Loucy (cell line): Measurements from ENCODE around the gene FHIT.

Experiments
- H2AFZ ChIP-seq: fragments of 200-600 bp; sonication (generic); 2 replicates; pipeline ENCODE4 v1.6.0; 2016; ENCODE audit warnings: antibody characterized with exemption, mild to moderate bottlenecking, low read length, moderate library complexity
- H3F3A ChIP-seq: fragments of 200-600 bp; 2 replicates; pipeline ENCODE4 v1.6.0; 2016; ENCODE audit warnings: antibody characterized with exemption, low read depth, mild to moderate bottlenecking
- H3K27me3 ChIP-seq: fragments of 200-600 bp; sonication (generic); 2 replicates; pipeline ENCODE4 v1.6.1; 2014; ENCODE audit warnings: low read length, mild to moderate bottlenecking; ENCODE audit not compliant: insufficient read depth, poor library complexity, severe bottlenecking
- H3K36me3 ChIP-seq: fragments of 200-600 bp; sonication (generic); 2 replicates; pipeline ENCODE4 v1.6.1; 2016; ENCODE audit warnings: low read length; ENCODE audit not compliant: insufficient read depth
- H3K4me1 ChIP-seq: fragments of 200-600 bp; sonication (generic); 2 replicates; pipeline ENCODE4 v1.5.1; 2014; ENCODE audit warnings: low read length, mild to moderate bottlenecking; ENCODE audit not compliant: insufficient read depth, poor library complexity, severe bottlenecking
- H3K4me2 ChIP-seq: fragments of 200-600 bp; sonication (generic); 2 replicates; pipeline ENCODE4 v1.6.0; 2014; ENCODE audit warnings: antibody characterized with exemption, low read length, low read depth, mild to moderate bottlenecking; ENCODE audit not compliant: poor library complexity, severe bottlenecking
- H3K4me3 ChIP-seq: fragments of 200-600 bp; sonication (generic); 2 replicates; pipeline ENCODE4 v1.5.1; 2014; ENCODE audit warnings: low read length, mild to moderate bottlenecking, mixed read lengths; ENCODE audit not compliant: poor library complexity, severe bottlenecking
- H3K79me2 ChIP-seq: fragments of 200-600 bp; sonication (generic); 2 replicates; pipeline ENCODE4 v1.6.1; 2014; ENCODE audit warnings: low read length; ENCODE audit not compliant: insufficient read depth
- H3K9ac ChIP-seq: fragments of 200-600 bp; sonication (generic); 2 replicates; pipeline ENCODE4 v1.6.0; 2014; ENCODE audit warnings: mild to moderate bottlenecking, low read depth, low read length, moderate library complexity; ENCODE audit not compliant: poor library complexity, severe bottlenecking
- H3K9me2 ChIP-seq: fragments of 200-600 bp; sonication (generic); replicated peaks from 2 replicates; pipeline ENCODE4 v1.6.1; 2016; ENCODE audit warnings: low read depth, low read length, mixed read lengths
- H3K9me3 ChIP-seq: fragments of 200-600 bp; sonication (generic); 2 replicates; pipeline ENCODE4 v1.6.1; 2014; ENCODE audit warnings: mild to moderate bottlenecking, antibody characterized with exemption, low read length, low read depth; ENCODE audit not compliant: insufficient read depth
- H4K20me1 ChIP-seq: fragments of 200-600 bp; sonication (generic); 2 replicates; pipeline ENCODE4 v1.6.0; 2014; ENCODE audit warnings: antibody characterized with exemption, low read length, mild to moderate bottlenecking; ENCODE audit not compliant: insufficient read depth, poor library complexity, severe bottlenecking
- CTCF ChIP-seq: fragments of 200-600 bp; sonication (generic); conservative IDR thresholded peaks from 2 replicates; pipeline ENCODE4 v1.5.1; 2014; ENCODE audit warnings: mild to moderate bottlenecking, antibody characterized with exemption, low read length
- EZH2phosphoT487 ChIP-seq: fragments of 200-600 bp; IDR thresholded peaks from 2 replicates; pipeline ENCODE4 v1.6.1; 2018; ENCODE audit warnings: antibody characterized with exemption, mild to moderate bottlenecking, moderate library complexity, borderline replicate concordance

FHIT gene

DNA sequence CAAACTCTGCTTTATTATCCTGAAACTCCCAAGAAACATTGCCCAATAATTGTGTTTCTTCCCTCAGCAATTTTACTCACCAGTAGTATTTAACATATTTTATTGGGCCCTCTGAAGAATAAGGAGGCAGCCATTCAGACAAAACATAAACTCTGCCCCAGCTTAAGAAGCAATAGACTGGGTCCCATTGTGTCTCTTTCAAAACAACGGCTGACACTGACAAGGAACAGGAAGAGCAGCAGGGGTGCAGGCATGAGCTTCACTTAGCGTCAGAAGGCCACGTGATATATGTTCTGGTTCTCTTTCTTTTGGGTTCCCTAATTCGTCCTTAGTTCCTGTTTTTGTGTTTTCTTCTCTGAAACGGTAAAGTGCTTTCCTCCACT lies 242.3 kb downstream of the FHIT start:
- Histone ChIP-seq H3F3A (no peaks in the 10 kb centered on the region), H3K4me1 (no peaks in the 10 kb centered on the region), H3K36me3 (no peaks in the 10 kb centered on the region), H3K4me2 (no peak overlapping the region), H3K9me2 (no peaks in the 10 kb centered on the region), H3K9ac (no peak overlapping the region), H3K79me2 (no peaks in the 10 kb centered on the region), H2AFZ (no peak overlapping the region), H4K20me1 (no peaks in the 10 kb centered on the region), H3K9me3 (no peaks in the 10 kb centered on the region), H3K4me3 (no peak overlapping the region), H3K27me3 (no peaks in the 10 kb centered on the region)
- TF ChIP-seq EZH2phosphoT487 (no peak), CTCF (no peak)

DNA sequence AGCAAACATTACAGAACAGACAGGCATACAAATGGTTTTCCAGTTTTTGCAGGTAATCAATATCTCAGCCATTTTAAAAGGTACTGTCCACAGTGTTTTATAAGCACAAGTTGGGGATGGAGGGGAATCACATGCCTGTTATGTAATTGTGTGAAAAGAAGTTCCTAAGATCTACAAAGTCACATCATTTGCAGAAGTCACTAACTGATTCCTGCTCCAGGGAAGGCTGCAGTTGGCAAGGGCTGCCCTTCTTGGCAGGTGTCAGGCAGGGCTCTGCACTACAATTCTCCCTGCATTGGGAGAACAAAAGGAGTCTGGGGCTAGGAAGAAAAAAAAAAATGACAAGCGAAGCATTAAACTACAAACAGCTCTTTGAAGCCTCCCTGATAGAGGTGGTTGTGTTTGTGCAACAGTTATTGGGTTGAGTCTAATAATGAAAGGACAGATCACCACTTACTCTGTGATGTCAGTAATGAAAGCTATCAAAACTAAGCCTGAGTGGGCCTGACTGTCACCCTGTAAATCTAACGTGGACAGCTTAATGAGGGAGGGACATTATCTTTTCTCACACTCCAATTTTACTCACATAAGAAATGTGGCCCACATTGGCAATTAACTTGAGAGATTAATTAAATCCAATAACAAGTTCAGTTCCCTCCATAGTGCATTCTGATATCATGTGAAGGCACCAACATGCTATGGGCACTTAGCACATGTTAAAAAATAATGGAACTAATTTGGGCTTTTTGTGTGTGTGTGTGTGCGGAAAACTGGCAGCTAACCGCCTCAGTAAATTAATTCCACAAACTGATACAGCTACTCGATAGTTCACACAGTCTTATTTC lies 242.9 kb downstream of the FHIT start:
- H3K9me3 ChIP-seq, result no peaks in the 10 kb centered on the region
- H2AFZ ChIP-seq, result no peak overlapping the region
- H3K79me2 ChIP-seq, result no peaks in the 10 kb centered on the region
- no peaks in the 10 kb centered on the region for H3K27me3 ChIP-seq
- H4K20me1 ChIP-seq, result no peaks in the 10 kb centered on the region
- TF ChIP-seq CTCF (no peak), EZH2phosphoT487 (no peak)
- H3K4me1 ChIP-seq, result no peaks in the 10 kb centered on the region
- H3K4me3 ChIP-seq, result no peak overlapping the region
- H3F3A ChIP-seq, result no peaks in the 10 kb centered on the region
- H3K36me3 ChIP-seq, result no peaks in the 10 kb centered on the region
- H3K9ac ChIP-seq, result no peak overlapping the region
- no peak overlapping the region for H3K4me2 ChIP-seq
- no peaks in the 10 kb centered on the region for H3K9me2 ChIP-seq

DNA sequence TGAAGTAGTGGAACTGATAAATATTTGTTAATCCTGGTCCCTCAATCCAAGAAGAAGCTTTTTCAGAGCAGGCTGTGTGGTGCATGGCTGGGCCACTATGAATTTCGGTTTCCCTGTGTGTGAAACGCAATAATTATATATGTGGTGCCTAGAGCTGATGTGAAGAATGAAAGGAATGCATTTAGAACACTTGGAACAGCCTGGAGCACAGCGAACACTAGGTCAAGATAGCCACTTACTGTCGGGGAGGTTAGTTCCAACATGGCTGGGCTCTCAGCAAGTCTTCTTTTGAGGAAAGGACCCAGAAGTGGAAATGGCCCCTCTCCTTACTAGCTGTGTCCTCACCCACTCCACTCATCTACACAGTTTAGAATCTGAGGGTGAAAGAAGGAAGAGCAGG lies 245.7 kb downstream of the FHIT start:
- H3K27me3 ChIP-seq, result no peaks in the 10 kb centered on the region
- H3K4me1 ChIP-seq, result no peaks in the 10 kb centered on the region
- H3K9me3 ChIP-seq, result no peaks in the 10 kb centered on the region
- TF ChIP-seq CTCF, result no peak
- TF ChIP-seq EZH2phosphoT487, result no peak
- H3K4me2 ChIP-seq, result no peak overlapping the region
- no peaks in the 10 kb centered on the region for H3K36me3 ChIP-seq
- no peaks in the 10 kb centered on the region for H3K9me2 ChIP-seq
- H3K79me2 ChIP-seq, result no peaks in the 10 kb centered on the region
- H3K9ac ChIP-seq, result no peak overlapping the region
- H3K4me3 ChIP-seq, result no peak overlapping the region
- no peaks in the 10 kb centered on the region for H3F3A ChIP-seq
- H4K20me1 ChIP-seq, result no peaks in the 10 kb centered on the region
- H2AFZ ChIP-seq, result no peak overlapping the region
